NCI-H1694 treated with DMSO at 0.1 percent for 48 hours (cell line): Measurements from ENCODE around the gene LSMEM2.
A peak's percentile ranks its signal among the peaks of the same experiment; 100 is the strongest.
"Not testable (repeated sequence)": the region's sequence is repeated elsewhere in the genome, so short reads cannot be mapped to it uniquely, and the experiment has no call there.

Source experiments
- DNase-seq: peaks from one replicate; lab custom pipeline; 2025; lab: John Stamatoyannopoulos, UW

Gene LSMEM2

DNA sequence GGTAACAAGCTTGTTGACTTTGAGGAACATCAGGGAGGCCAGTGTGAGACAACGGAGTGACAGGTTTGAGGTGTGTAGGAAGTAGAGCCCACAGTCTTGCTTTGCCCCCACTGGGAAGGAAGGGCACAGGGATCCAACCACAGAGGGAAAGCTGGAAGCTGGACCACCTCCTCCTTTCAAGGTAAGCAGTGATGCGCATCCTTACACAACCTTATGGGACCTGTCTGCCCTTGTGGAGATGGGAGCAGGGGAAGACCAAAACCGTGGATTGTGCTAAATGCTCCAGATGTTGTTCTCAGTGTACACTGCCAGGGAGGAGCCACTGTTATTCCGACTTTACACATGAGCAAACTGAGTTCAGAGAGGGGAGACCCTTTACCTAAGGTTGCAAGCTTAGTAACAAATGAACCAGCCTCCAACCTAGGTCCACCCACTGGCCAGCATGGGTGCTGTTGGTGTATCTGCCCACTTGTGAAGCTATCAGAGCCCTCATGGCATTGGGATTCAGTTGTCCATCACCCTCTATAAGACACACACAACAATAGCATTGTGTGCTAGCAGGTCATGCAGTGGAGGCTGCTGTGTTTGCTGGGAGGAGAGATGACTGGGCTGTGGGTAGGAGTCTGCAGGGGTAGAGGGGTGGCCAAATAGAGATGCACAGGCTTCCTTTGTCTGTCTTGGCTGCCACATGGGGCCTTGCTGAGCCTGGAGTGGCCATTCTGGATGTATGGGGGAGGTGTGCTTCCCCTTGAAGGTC, 586 bp upstream of the LSMEM2 start:
- DNase-seq, result no peak

DNA sequence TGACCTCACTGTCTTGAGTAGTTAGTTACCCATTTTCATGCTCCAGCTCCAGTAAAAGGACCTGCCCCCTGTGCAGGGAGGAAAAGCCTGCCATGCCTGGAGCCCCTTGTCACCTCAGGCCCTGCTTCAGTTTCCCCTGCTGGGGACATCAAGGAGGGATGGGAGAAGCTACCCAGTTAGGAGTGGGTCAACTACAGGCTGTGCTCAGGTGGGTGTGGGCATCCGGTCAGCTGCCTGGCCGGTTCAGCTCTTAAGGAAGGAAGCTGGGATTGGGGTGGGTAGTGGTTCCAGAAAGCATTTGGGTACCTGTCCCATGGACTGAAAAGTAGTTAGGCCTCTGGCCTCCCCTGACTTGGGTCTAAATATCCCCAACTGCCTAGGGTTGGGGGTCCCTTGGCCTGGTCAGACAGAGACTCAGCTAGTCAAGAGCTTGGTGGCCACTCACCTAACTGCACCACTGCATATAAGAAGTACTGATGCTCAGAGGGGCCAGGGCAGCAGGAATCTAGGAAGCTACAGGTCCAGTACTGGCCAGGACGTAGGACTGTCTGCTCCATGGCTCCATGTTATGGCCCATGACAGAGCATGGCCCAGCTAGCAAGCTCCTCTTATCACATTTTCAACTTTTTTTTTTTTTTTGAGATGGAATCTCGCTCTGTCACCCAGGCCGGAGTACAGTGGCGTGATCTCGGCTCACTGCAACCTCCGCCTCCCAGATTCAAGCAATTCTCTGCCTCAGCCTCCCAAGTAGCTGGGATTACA, 549 bp downstream of the LSMEM2 start:
- DNase-seq, result no peak

- not testable (repeated sequence) for DNase-seq
These were observed 5.2 kb downstream of the LSMEM2 start for GRCh38 chr3:50284121-50284520.

DNA sequence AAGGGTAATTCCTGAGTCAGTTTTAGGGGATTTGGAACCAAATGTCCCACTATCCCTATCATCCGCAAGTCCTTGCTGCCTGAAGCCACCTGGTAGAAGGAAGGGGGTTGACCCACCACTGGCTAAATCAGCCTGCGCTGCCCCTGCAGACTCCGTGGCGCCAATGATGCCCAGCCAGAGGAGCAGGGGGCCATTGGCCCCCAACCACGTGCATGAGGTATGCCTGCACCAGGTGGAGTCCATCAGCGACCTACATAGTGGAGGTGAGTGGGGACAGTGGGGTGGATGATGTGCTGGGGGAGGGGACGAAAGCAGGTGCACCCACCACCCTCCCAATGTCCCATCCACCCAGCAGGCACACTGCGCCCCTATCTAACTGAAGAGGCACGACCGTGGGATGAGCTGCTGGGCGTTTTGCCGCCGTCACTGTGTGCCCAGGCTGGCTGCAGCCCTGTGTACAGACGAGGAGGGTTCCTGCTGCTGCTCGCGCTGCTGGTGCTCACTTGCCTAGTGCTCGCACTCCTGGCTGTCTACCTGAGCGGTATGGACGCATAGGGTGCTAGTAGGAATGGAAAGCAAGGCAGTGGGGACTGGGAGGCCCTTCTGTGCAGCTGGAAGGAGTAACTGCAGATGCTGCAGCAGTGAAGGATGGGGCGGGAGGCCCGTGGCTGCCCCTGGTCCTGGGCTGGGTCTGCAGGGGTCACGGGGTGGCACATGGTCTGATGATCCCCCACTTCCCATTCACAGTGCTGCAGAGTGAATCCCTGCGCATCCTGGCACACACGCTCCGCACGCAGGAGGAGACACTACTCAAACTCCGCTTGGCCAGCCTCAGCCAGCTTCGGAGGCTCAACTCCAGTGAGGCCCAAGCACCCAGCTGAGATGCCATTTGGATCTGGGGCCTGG, 7.7 kb downstream of the LSMEM2 start:
- no peak for DNase-seq

DNA sequence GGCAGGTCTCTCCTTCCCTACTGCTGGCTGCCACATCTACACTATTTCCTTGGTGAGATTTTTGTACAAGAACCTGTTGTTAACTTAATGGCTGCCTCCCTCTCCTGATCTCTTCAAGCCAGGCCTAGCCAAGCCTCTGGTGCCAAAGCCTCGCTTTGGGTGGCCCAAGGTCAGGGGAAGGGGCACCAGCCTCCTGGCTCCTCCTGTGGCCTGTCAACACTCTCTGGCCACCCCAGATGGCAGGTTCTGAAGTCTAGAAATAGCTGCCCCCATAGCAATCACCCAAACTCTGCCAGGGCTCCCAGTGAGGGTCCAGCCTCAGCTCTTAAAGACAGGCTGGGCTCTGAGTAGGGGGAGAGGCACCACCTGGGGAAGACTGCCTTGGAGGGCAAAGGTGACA, 8.4 kb downstream of the LSMEM2 start:
- DNase-seq, result no peak

DNA sequence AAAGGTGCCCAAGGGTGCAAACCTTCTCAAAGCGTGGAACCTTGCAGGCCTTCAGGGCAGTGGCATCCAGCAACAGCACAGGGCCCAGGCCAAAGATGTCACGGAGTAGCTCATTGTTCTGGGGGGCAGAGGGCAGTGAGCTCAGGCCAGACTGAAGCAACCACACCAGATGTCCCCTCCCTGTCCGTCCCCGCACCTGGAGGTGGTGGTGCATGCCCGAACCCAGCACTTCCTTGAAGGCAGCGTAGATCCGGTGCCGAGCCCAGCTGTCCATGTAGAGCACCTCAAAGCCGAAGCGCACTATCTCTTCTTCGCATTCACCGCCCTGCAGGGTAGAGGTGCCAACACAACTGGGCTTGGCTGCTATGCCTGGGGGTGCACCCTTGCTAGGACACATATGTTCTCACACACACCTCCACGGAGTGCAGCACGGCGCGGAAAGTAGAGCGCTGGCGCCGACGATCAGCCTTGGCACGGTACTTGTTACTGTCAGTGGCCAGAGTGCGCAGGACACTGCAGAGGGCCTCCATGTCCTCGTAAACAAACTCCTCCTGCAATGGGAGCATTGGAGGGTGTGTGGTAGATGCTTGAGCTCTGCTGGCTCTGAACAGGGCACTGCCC, 9.6 kb downstream of the LSMEM2 start:
- no peak for DNase-seq

DNA sequence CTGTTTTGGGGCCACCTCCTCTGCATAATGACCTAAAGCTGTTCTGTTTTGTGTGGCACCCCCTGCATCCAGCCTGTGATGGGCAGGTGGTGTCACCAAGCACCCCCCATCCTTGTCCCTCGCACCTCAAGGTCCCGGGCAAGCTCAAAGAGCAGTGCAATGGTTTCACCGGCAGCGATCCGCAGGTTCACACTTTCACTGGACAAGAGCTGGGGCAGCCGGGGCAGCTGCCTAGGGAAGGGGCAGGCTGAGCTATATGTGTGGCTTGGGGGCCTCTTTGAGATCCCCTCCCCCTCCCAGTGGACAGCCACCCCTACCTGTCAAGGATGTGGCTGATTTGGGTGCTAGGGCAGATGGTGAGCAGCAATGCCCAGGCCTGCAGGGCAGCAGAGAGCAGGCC, 10.2 kb downstream of the LSMEM2 start:
- no peak for DNase-seq

- no peak for DNase-seq
These were observed 11.3 kb downstream of the LSMEM2 start for GRCh38 chr3:50290161-50290641.

DNA sequence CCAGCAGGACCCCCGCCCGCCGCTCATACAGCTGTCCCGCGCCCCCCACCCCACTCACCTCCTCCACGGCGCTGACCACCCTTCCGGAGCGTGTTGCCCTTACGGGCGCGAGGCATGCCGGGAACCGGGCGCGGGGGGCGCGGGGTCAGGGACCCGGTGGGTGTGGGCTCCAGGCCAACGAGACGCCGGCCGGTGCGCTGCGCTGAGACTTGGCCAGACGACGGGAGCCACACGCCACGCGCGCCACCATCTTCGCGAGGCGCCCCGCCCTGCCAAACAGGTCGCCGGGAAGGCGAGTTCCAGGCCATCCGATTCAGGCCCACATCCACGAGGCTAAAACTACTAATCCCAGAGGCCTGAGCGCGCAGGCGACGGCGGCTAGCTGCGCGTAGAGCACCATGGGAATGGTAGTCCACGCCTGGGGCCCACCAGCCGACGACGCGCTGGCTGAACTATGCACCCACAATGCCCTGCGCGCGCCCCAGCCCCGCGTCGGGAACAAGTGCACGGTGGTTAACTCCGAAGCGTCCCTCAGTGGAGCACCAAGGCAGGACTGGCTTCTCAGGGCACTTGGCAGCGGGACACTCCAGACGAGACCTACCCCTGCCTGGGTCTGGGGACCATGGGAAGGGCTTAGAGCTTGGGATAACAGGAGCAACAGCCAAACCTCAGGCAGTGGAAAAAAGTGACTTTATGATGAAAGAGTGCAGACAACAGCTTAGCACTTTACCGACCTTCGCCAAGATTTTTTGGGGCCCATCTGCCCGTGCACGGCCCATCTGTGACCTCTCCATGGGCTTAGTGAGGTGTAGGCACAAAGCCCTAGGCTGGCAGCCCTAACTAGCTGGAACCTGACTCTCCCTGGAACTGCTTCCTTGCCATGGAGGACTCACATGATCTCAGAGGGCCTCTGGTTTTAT, 13.5 kb downstream of the LSMEM2 start, which contains the start of gene IFRD2:
IFRD2 (minus strand) TSS at position 271 of the 920 bp plus-strand sequence; CDS start at position 116, 155 bp downstream.
- peak; percentile 76 for DNase-seq

- DNase-seq, result no peak
These were observed 14.4 kb downstream of the LSMEM2 start for GRCh38 chr3:50293079-50293801.

GRCh38 chr3:50294089-50294488, 15.2 kb downstream of the LSMEM2 start:
- no peak for DNase-seq

DNA sequence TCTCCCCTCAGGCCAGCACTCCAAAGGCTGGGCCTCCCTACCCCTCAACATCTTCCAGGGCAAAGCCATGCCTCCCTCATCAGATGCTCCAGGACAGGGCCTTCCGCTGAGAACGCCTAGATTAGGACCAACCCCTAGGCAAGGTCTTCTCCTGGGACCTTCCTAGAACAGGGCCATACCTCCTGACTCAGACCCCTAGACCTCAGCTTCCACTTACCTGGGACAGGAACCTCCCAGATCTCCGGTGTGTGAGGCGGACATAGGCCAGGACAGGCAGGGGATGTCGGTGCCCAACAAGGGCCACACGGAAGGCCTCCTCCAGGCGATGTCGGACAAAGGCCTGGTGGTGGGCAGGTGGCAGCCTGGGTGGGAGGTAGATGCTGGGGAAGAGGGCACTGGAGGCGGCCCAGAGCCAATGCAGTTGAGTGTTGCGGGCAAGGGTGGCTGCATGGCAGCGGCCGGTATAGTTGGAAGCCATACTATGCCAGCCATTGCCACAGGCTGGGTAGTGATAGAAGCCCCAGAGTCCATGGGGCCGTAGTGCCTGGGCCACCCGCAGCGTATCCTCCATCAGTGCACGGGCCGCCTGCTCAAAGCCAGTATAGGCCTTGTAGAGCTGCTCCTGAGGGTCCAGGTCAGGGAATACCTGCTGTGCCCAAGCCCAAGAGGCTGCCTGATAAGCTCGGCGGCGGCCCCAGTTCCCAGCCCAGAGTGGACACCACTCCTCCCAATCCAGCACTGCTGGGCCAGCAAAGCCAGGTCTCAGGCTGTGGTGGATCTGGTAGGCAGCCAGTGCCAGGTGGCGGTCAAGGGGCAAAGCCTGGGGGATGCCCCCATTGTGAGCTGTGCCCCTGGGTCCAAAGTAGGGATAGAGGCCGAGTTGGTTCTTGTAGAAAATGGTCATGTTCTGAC, 15.9 kb downstream of the LSMEM2 start:
- DNase-seq, result no peak

GRCh38 chr3:50295553-50296431, 16.9 kb downstream of the LSMEM2 start:
- DNase-seq, result no peak

DNA sequence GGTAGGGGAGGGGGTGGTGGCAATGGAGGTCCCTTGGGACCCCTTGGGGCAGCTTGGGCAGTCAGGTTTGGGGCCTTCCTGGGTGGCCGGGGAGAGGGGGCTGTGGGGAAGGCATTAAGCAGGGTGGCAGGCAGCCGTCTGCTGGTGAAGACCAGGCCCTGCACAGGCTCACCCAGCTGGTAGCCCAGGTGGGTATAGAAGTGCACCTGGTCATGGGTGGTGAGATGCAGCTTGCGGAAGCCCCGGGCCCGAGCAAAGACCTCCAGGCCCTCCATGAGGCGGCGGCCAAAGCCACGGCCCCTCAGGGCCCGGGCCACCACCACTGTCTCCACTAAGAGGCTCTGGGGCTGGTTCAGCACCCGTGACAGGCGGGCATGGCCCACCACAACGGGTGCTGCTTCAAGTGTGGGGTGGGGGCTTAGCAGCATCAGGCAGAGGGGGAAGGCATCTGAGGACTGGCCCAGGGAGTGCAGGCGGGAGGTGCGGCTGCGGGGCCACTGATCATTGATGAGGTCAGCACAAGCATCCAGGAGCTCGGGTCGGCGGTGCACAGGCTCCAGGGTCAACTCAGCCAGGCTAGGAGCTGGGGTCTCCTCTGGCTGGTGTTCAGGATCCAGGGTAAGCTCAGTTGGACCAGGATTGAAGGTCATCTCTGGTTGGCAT, 18.0 kb downstream of the LSMEM2 start:
- DNase-seq, result no peak

DNA sequence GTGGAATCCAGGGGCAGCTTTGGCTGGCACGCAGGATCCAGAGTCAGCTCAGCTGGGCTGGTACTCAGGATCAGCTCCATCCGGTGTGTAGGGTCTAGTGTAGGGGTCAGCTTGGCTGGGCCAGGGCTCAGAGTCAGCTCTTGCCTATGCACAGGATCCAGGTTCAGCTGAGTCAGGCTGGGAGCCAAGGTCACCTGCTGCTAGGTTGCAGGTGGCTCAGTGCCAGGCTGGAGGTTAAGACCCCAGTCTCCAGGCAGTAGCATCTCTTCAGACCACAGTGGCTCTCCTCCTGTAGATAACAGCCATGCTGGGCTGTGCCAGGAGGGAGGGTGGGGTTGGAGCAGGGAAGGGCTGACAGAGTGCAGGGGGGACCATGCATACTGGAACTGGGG, 18.5 kb downstream of the LSMEM2 start:
- no peak for DNase-seq

GRCh38 chr3:50297896-50298725, 19.2 kb downstream of the LSMEM2 start:
- DNase-seq, result no peak
